H1 (cell line): ENCODE data around the gene SNAPC3. TPM values are rescaled to one million over a fixed set of nuclear protein-coding genes. Genes with fewer than 3 reads are reported as not detected.

Experiments used
- BCL11A ChIP-seq, 2 experiments: IDR thresholded peaks; one replicate each; pipeline ENCODE4 v1.6.1; 2011; ENCODE audit warnings: low read depth in 2 of 2, low read length in 2 of 2, mild to moderate bottlenecking in 2 of 2
- BRCA1 ChIP-seq: IDR thresholded peaks from 2 replicates; pipeline ENCODE4 v1.6.1; 2012; ENCODE audit warnings: low read depth, low read length, improper control_type of control experiment
- CHD2 ChIP-seq: IDR thresholded peaks from 2 replicates; pipeline ENCODE4 v1.6.1; 2012; ENCODE audit warnings: low read length, improper control_type of control experiment
- GABPA ChIP-seq: IDR thresholded peaks from 2 replicates; pipeline ENCODE4 v1.6.1; 2011; ENCODE audit warnings: mild to moderate bottlenecking, low read length, moderate library complexity, borderline replicate concordance; ENCODE audit not compliant: insufficient read depth
- JUN ChIP-seq: IDR thresholded peaks from 2 replicates; pipeline ENCODE4 v1.6.1; 2011; ENCODE audit warnings: low read depth, mild to moderate bottlenecking, improper control_type of control experiment, low read length
- JUND ChIP-seq: IDR thresholded peaks from 2 replicates; pipeline ENCODE4 v1.6.1; 2011; ENCODE audit warnings: mild to moderate bottlenecking, improper control_type of control experiment, low read length
- POLR2AphosphoS5 ChIP-seq: IDR thresholded peaks from 2 replicates; pipeline ENCODE4 v1.6.1; 2011; ENCODE audit warnings: low read depth, low read length
- TAF1 ChIP-seq: IDR thresholded peaks from 2 replicates; pipeline ENCODE4 v1.6.1; 2011; ENCODE audit warnings: mild to moderate bottlenecking, low read depth, low read length
- polyA plus RNA-seq, 7 experiments: library from polyadenylated mRNA; depleted of rRNA in 3 of 7; stranded (reverse) in 5 of 7; unstranded in 2 of 7; fragments of >200 nt in 5 of 7; fragments of 200-250 nt in 2 of 7; gene quantifications; 1 replicate in 5 of 7; 2 replicates in 1 of 7; 4 replicates in 1 of 7; pipeline versions ENCODE4 v1.2.1 to v1.2.3, GENCODE V29; 2011 to 2013; ENCODE audit warnings: missing spikeins in 2 of 7, mixed read lengths in 2 of 7
- total RNA-seq: library from RNA; stranded (reverse); fragmentation: NEBNext Ultra II Directional; extraction: Animal tissue kit (Norgen Biotek cat#: 25700); gene quantifications from 2 replicates; pipeline ENCODE4 v1.2.1, GENCODE V29; 2021

SNAPC3 gene
- total and polyA plus RNA-seq, 2 of the 8 experiments (the other 6 are each of a cell fraction or from before 2014, with no cell fraction given), result 11.9 to 25.8 TPM

DNA sequence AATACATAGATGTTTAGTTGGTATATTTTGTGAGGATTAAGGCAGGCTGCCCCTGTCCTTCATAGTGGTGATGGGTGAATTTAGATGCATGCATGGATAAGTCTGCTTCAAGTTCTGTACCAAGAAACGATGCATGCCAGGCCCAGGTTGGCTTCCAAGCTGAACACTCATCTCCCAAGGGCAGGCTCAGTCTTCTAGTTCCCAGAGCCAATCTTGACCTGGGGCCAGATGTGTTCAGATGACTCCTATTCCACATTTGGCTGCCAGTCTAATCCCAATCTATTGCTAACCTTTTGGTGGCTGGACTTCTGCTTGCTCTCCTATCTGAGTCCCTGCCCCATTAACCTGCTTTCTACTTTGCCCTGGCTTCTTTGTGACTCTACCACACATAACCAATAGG is 18.5 kb upstream of the SNAPC3 start (continued):
- TF ChIP-seq JUN (no peak), BRCA1 (no peak), CHD2 (no peak), GABPA (no peak), TAF1 (no peak), JUND (no peak), BCL11A (IDR thresholded peaks at IDR 0.05; ENCODE audit: low read depth in 2 of 2, low read length in 2 of 2) (no peak), POLR2AphosphoS5 (no peak)
- TF ChIP-seq, all 59 proteins: peak for 0
